Uterus (tissue), 4 donors: ENCODE measurements around the gene GJA3. TPM values are rescaled to one million over a fixed set of nuclear protein-coding genes. Genes with fewer than 3 reads are reported as not detected.

Experiments used
- DNase-seq, 2 donors: peaks; one replicate each; pipeline ENCODE4 v3.0.0-alpha.2; 2019 to 2020
- H3K27ac ChIP-seq, 2 donors: fragments of 200-600 bp; sonication (generic); 1 replicate in 1 of 2; 2 replicates in 1 of 2; pipeline ENCODE4 v1.5.1; 2016 to 2018
- H3K27me3 ChIP-seq, 2 donors: fragments of 200-600 bp; sonication (generic); one replicate each; pipeline ENCODE4 v1.5.1; 2018 to 2019; ENCODE audit warnings: control low read depth in 1 of 2
- H3K36me3 ChIP-seq, 2 donors: fragments of 200-600 bp; sonication (generic); one replicate each; pipeline ENCODE4 v1.5.1; 2019; ENCODE audit warnings: control low read depth in 1 of 2
- H3K4me1 ChIP-seq, 2 donors: fragments of 200-600 bp; sonication (generic); one replicate each; pipeline ENCODE4 v1.5.1; 2018 to 2019; ENCODE audit warnings: control low read depth in 1 of 2
- H3K4me3 ChIP-seq, 2 donors: fragments of 200-600 bp; sonication (generic); 1 replicate in 1 of 2; 2 replicates in 1 of 2; pipeline ENCODE4 v1.5.1; 2018 to 2019; ENCODE audit warnings: mild to moderate bottlenecking in 1 of 2
- H3K9me3 ChIP-seq, 2 donors: fragments of 200-600 bp; sonication (generic); one replicate each; pipeline ENCODE4 v1.5.1; 2019; ENCODE audit warnings: control low read depth in 1 of 2
- POLR2A ChIP-seq, 2 donors: fragments of 450-650 bp; IDR thresholded peaks; one replicate each; pipeline ENCODE4 v1.6.1; 2016; ENCODE audit warnings: antibody characterized with exemption in 2 of 2, mild to moderate bottlenecking in 1 of 2, moderate library complexity in 1 of 2
- intact Hi-C: fragments of 100-400 bp; cut with DNase I; formaldehyde crosslinking; loops from one replicate; pipeline ENCODE4 v1.15.1; 2023; ENCODE audit warnings: low total_unique reads
- total RNA-seq, 4 donors: library from RNA; depleted of rRNA in 3 of 4; stranded (reverse); fragments of >200 nt in 3 of 4; gene quantifications; one replicate each; pipeline versions ENCODE4 v1.1.0 to v1.2.4, GENCODE V29; 2014 to 2023
- TF ChIP-seq, protein P1 (sequence below), 4 experiments: fragments of 200-600 bp in 2 of 4; fragments of 450-650 bp in 2 of 4; sonication (generic) in 2 of 4; IDR thresholded peaks; one replicate each; pipeline ENCODE4 v1.5.1; 2016 to 2019; ENCODE audit warnings: antibody characterized with exemption in 4 of 4, mild to moderate bottlenecking in 2 of 4, moderate library complexity in 1 of 4
- donor health status: DM: yes; HTN: yes; CAD: no.

Gene GJA3
- total RNA-seq, 4 donors from 2014 or later, result 0.07 to 0.37 TPM; not detected in 2

DNA sequence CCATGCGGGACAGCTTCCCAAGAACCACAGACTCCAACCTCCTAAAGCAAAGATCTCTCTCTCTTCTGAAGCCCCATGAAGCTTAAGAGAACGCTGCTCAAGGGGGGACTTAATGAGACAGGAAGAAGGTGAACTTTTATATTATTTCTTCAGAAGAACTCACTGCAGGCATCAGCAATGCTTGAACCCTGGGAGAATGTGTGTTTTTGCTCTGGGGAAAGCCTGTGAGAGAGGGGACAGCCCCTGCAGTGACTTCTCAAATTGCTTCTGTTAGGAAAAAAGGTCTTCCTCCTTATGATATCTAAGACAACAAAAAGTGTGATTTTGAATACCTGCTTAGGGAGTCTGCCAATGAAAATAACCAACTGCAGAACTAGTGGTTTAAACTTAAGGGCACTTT lies 23.0 kb downstream of the GJA3 start:
- H3K27me3 ChIP-seq, result peaks cover 5 to 34% of the 10 kb centered on the region in 2 donors
- H3K4me3 ChIP-seq, result no peak overlapping the region
- no peaks in the 10 kb centered on the region for H3K36me3 ChIP-seq
- H3K4me1 ChIP-seq, result no peaks in the 10 kb centered on the region
- no peak for DNase-seq
- TF ChIP-seq, protein P1, sequence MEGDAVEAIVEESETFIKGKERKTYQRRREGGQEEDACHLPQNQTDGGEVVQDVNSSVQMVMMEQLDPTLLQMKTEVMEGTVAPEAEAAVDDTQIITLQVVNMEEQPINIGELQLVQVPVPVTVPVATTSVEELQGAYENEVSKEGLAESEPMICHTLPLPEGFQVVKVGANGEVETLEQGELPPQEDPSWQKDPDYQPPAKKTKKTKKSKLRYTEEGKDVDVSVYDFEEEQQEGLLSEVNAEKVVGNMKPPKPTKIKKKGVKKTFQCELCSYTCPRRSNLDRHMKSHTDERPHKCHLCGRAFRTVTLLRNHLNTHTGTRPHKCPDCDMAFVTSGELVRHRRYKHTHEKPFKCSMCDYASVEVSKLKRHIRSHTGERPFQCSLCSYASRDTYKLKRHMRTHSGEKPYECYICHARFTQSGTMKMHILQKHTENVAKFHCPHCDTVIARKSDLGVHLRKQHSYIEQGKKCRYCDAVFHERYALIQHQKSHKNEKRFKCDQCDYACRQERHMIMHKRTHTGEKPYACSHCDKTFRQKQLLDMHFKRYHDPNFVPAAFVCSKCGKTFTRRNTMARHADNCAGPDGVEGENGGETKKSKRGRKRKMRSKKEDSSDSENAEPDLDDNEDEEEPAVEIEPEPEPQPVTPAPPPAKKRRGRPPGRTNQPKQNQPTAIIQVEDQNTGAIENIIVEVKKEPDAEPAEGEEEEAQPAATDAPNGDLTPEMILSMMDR (IDR thresholded peaks at IDR 0.05), result no peak
- TF ChIP-seq POLR2A (IDR thresholded peaks at IDR 0.05), result no peak
- intact Hi-C loops, result no loop called here
- no peak overlapping the region for H3K27ac ChIP-seq
- H3K9me3 ChIP-seq, result no peaks in the 10 kb centered on the region

GRCh38 chr13:20136781-20137703 lies 23.8 kb downstream of the GJA3 start:
- no peak overlapping the region for H3K27ac ChIP-seq
- H3K4me3 ChIP-seq, result no peak overlapping the region
- intact Hi-C loops, result no loop called here
- no peak for DNase-seq
- no peak for TF ChIP-seq POLR2A (IDR thresholded peaks at IDR 0.05)
- TF ChIP-seq, protein P1 (IDR thresholded peaks at IDR 0.05), result no peak
- H3K4me1 ChIP-seq, result no peaks in the 10 kb centered on the region
- H3K9me3 ChIP-seq, result no peaks in the 10 kb centered on the region
- H3K36me3 ChIP-seq, result no peaks in the 10 kb centered on the region
- peaks cover 3 to 34% of the 10 kb centered on the region in 2 donors for H3K27me3 ChIP-seq

DNA sequence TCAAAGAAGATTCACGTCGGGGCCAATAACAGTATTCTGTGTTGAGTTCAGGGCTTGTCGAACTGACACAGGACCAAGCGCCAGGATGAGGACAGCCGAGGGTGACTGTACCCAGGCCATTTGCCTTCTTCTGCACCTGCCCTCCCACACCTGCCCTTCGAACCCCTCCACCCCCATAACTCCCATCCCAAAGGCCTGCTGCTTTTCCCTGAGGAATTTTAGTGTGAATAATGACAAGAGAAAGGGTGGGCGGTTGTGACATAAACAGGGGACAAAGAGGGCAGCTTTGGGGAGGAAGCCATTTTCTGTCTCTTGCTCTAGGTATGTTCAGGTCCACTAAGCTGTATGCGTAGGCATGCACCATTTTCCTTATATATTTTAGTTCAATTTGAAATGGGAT lies 26.1 kb downstream of the GJA3 start:
- Histone ChIP-seq H3K27me3 (peaks cover 0 to 34% of the 10 kb centered on the region in 2 donors), H3K4me1 (no peaks in the 10 kb centered on the region), H3K36me3 (no peaks in the 10 kb centered on the region), H3K9me3 (no peaks in the 10 kb centered on the region), H3K27ac (no peak overlapping the region), H3K4me3 (no peak overlapping the region)
- no peak for DNase-seq
- TF ChIP-seq, protein P1 (IDR thresholded peaks at IDR 0.05), result no peak
- no peak for TF ChIP-seq POLR2A (IDR thresholded peaks at IDR 0.05)
- intact Hi-C loops, result no loop called here

DNA sequence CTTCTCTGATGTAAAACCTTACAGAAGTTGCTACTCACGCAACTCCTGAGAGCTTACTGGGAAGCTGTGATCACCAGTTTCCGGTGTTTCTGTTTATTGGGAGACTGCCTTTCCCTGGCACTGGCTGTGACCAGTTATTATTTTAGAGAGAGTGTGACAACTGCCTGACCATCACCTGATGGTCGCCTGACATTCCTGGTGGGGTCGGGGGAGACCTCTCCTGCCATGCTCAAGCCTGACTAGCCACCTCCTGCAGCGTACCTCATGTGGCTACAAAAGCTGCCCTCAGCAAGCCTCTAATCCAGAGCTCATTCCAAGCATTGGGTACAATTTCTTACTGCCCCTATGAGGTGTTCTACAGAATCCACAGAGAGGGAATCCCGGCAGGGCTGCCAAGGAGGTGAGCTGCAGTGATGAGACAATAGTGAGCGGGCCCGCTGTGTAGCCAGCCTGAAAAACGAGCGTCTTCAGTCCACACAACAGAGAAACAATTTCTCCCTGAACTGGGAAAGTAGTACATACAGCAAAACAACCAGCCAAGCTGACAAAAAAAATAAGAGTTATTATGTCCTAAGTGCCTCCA lies 28.7 kb downstream of the GJA3 start:
- H3K27me3 ChIP-seq, result peaks cover 0 to 21% of the 10 kb centered on the region in 2 donors
- no peak overlapping the region for H3K27ac ChIP-seq
- peaks cover 0 to 5% of the 10 kb centered on the region in 2 donors for H3K4me1 ChIP-seq
- no peak for DNase-seq
- H3K9me3 ChIP-seq, result no peaks in the 10 kb centered on the region
- no peak overlapping the region for H3K4me3 ChIP-seq
- no peak for TF ChIP-seq POLR2A (IDR thresholded peaks at IDR 0.05)
- TF ChIP-seq, protein P1 (IDR thresholded peaks at IDR 0.05), result no peak
- no peaks in the 10 kb centered on the region for H3K36me3 ChIP-seq
- intact Hi-C loops, result no loop called here
